Measurements from ENCODE around the gene ABCC4. TPM values are rescaled to one million over a fixed set of nuclear protein-coding genes. Genes with fewer than 3 reads are reported as not detected.

The ABCC4 gene
- total and polyA plus RNA-seq, 5 donors: 1.2 to 5.8 (median 4.4) TPM

DNA sequence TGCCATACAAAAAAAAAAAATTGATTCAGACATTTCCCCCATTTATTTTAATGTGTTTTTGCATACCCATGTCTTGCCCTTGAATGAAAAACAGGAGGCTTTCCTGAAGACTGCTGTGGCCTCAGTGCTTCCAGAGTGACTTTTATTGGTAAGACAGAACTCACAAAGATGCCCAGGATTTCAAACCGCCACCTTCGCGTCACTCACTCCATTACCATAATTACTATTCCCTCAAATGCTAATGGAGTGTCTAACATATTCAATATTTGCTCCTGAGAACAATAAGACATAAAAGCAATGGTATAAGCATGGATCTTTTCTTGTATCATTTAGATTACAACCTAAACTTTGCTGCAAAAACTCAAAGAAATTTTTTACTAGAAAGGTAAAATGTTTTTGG lies 306.7 kb downstream of the ABCC4 start:
- H3K4me1 ChIP-seq (ENCODE audit: control insufficient read depth, insufficient read depth, low read length): no peaks in the 10 kb centered on the region
- H3K4me3 ChIP-seq (ENCODE audit: low read length): no peak overlapping the region
- no peak for ATAC-seq
- no peaks in the 10 kb centered on the region for H3K9me3 ChIP-seq (ENCODE audit: control insufficient read depth, low read length)
- no peak for DNase-seq
- peaks cover 3% of the 10 kb centered on the region for H3K27me3 ChIP-seq (ENCODE audit: control insufficient read depth, insufficient read depth)
- no peak overlapping the region for H3K27ac ChIP-seq (ENCODE audit: low read length)
- 82% methylated on average over 3 of the region's 3 CpGs for WGBS
- intact Hi-C loops (cut with DNase I): no loop called here

DNA sequence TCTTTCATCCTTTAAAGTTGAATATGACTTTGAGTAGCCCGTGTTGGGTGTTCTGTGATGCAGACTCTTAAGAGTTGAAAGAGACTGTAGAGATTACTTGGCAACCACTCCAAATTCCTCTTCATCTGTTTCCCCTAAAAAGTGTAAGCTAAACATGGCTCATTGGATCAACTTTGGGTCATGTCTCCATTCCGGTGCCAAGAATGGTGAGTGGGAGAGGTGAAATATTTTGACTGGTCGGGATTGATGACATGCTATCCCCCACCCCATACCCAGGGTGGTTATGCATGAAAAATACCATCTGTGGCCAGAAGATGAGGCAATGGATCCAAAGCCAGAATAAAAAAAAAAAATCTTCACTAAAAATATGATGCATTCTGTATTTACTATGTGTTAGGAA lies 307.6 kb downstream of the ABCC4 start:
- Histone ChIP-seq H3K9me3 (ENCODE audit: control insufficient read depth, low read length) (no peaks in the 10 kb centered on the region), H3K4me3 (ENCODE audit: low read length) (no peak overlapping the region), H3K27me3 (ENCODE audit: control insufficient read depth, insufficient read depth) (peaks cover 3% of the 10 kb centered on the region), H3K4me1 (ENCODE audit: control insufficient read depth, insufficient read depth, low read length) (no peaks in the 10 kb centered on the region), H3K27ac (ENCODE audit: low read length) (no peak overlapping the region)
- intact Hi-C loops (cut with DNase I): no loop called here
- no peak for DNase-seq
- 50% methylated on average over 3 of the region's 3 CpGs for WGBS
- ATAC-seq: no peak

DNA sequence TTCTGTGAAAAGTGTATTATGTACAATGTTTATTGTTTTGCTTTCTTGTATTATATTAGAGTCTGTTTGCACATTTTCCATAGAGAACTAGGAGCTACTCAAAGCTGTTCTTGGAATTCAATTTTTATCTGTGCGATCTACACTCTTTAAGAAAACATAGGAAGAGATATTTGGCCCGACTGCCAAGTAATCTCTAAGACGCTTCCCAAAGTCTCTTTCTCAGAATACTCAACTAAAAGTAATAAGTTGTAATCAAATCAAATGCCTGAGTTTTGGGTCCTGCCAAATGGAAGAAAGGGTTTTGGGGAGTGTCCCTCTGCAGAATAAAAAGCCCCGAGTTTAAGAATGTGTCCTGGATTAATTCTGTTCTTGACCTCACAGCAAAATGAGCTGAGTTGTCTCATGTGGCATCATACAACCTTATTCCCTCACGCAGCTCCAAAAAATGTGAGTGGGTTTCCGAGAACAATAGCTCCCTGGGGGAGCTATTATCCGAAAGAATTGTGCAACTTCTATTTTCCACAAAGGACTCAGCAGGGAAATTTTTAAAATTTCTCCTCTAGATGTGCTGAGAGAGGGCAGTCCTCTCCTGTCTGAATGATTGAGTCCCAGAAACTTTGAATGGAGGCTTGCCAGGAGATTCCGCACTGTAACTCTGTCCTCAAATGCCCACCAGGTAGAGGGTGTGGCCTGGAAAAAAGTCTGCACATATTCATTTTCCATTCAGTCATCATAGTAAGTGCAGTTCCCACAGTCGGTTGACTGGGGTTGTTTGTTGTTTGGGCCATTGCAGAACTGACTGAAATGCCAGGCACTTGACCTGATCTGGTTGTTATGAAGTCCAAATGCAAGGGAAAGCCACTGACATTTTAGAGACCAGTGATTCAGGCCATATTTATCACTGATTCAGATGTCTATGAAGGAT lies 309.0 kb downstream of the ABCC4 start:
- intact Hi-C loops (cut with DNase I): no loop called here
- H3K27me3 ChIP-seq (ENCODE audit: control insufficient read depth, insufficient read depth): peaks cover 3% of the 10 kb centered on the region
- no peak overlapping the region for H3K4me3 ChIP-seq (ENCODE audit: low read length)
- WGBS: 59% methylated on average over 9 of the region's 9 CpGs
- no peaks in the 10 kb centered on the region for H3K4me1 ChIP-seq (ENCODE audit: control insufficient read depth, insufficient read depth, low read length)
- no peaks in the 10 kb centered on the region for H3K9me3 ChIP-seq (ENCODE audit: control insufficient read depth, low read length)
- DNase-seq: no peak
- no peak overlapping the region for H3K27ac ChIP-seq (ENCODE audit: low read length)
- ATAC-seq: no peak

DNA sequence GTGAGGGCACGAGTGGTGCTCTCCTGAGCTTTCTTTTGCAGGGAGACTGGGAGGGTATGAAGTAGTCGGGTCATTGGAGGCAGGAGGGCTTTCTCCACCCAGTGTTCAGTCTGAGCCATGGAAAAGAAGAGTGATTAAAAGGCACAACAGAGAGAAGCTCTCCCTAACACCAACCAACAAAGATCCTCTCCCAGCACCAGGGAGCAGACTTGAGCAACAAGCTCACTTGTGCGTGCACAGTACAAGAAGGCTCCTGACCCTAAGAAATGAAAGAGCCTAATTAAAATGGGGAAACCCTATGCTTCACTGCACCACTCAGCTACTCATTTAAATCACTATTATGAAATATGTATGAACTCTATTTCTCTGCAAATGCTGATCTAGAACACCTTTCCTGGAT lies 312.6 kb downstream of the ABCC4 start:
- H3K9me3 ChIP-seq (ENCODE audit: control insufficient read depth, low read length): no peaks in the 10 kb centered on the region
- H3K4me1 ChIP-seq (ENCODE audit: control insufficient read depth, insufficient read depth, low read length): no peaks in the 10 kb centered on the region
- intact Hi-C loops (cut with DNase I): no loop called here
- H3K4me3 ChIP-seq (ENCODE audit: low read length): no peak overlapping the region
- H3K27ac ChIP-seq (ENCODE audit: low read length): no peak overlapping the region
- ATAC-seq: no peak
- DNase-seq: no peak
- 67% methylated on average over 3 of the region's 3 CpGs for WGBS
- H3K27me3 ChIP-seq (ENCODE audit: control insufficient read depth, insufficient read depth): peaks cover 3% of the 10 kb centered on the region

DNA sequence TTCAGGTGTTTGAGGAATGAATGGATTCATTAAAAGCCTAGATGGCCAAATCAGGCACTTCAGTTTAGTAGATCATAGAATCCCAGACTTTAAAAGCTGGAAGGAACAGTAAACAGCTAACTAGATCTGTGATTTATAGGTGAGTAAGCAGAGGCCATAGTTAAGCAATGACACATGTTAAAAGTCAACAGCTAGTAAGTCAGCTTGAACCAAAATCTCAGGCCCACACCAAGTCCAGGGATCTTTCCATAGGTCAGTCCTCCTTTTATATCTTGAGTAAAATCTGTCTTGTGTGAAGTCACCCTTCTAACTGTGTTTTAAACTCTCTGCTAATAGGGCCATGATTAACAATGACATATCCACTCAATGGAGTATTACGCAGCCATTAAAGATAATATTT lies 313.4 kb downstream of the ABCC4 start:
- no peak for ATAC-seq
- intact Hi-C loops (cut with DNase I): no loop called here
- Histone ChIP-seq H3K27me3 (ENCODE audit: control insufficient read depth, insufficient read depth) (peaks cover 3% of the 10 kb centered on the region), H3K27ac (ENCODE audit: low read length) (no peak overlapping the region), H3K4me3 (ENCODE audit: low read length) (no peak overlapping the region), H3K4me1 (ENCODE audit: control insufficient read depth, insufficient read depth, low read length) (no peaks in the 10 kb centered on the region), H3K9me3 (ENCODE audit: control insufficient read depth, low read length) (no peaks in the 10 kb centered on the region)
- WGBS: 96% methylated on average over 1 of the region's 1 CpG
- no peak for DNase-seq

DNA sequence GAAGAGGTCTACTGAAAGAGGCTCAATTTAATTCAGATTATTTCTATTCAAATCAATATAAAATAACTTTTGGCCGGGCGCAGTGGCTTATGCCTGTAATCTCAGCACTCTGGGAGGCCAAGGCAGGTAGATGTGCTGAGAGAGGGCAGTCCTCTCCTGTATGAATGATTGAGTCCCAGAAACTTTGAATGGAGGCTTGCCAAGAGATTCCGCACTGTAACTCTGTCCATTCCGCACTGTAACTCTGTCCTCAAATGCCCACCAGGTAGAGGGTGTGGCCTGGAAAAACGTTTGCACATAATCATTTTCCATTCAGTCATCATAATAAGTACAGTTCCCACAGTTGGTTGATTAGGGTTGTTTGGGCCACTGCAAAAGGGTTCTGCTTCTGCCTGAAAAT lies 314.2 kb downstream of the ABCC4 start:
- ATAC-seq (no peak), DNase-seq (no peak)
- Histone ChIP-seq H3K4me3 (ENCODE audit: low read length) (no peak overlapping the region), H3K27ac (ENCODE audit: low read length) (no peak overlapping the region), H3K9me3 (ENCODE audit: control insufficient read depth, low read length) (no peaks in the 10 kb centered on the region), H3K4me1 (ENCODE audit: control insufficient read depth, insufficient read depth, low read length) (no peaks in the 10 kb centered on the region), H3K27me3 (ENCODE audit: control insufficient read depth, insufficient read depth) (peaks cover 3% of the 10 kb centered on the region)
- intact Hi-C loops (cut with DNase I): no loop called here
- 84% methylated on average over 5 of the region's 5 CpGs for WGBS

DNA sequence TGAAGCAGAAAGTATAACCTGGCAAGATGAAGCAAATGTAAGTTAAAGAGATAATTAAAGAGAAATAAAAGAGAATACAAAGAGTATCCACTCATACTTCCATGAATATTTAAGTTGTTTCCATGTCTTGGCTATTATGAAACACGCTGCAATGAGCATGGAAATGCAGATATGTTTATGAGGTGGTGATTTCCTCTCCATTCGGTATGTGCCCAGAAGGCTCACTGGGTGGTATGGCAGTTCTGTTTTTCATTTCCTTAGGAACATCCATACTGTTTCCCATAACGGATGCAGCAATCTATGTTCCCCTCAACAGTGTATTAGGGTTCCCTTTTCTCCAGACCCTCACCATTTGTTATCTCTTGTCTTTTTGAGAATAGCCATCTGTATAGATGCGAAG lies 316.3 kb downstream of the ABCC4 start:
- WGBS: 76% methylated on average over 4 of the region's 4 CpGs
- ATAC-seq (no peak), DNase-seq (no peak)
- H3K27ac ChIP-seq (ENCODE audit: low read length): no peak overlapping the region
- H3K9me3 ChIP-seq (ENCODE audit: control insufficient read depth, low read length): no peaks in the 10 kb centered on the region
- no peaks in the 10 kb centered on the region for H3K27me3 ChIP-seq (ENCODE audit: control insufficient read depth, insufficient read depth)
- intact Hi-C loops (cut with DNase I): no loop called here
- H3K4me3 ChIP-seq (ENCODE audit: low read length): no peak overlapping the region
- H3K4me1 ChIP-seq (ENCODE audit: control insufficient read depth, insufficient read depth, low read length): no peaks in the 10 kb centered on the region

DNA sequence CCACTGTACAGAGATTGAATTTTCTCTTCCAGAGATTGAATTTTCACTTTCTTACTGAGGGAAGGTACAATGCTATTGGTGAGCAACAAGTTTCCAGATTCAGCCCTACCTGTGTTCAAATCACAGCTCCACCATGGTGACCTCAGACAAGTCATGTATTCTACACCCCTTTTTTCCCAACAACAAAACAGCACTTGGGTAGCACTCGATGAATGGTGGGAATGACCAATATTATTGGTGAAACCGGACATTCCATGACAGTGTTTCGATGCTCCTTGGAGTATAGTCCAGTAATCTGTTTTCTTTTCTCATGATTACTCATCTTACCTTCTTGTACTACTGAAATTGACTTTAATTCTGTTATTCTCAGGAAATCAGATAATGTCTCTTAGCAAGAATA lies 322.7 kb downstream of the ABCC4 start:
- no peak overlapping the region for H3K27ac ChIP-seq (ENCODE audit: low read length)
- H3K4me3 ChIP-seq (ENCODE audit: low read length): no peak overlapping the region
- no peak for DNase-seq
- intact Hi-C loops (cut with DNase I): no loop called here
- H3K9me3 ChIP-seq (ENCODE audit: control insufficient read depth, low read length): no peaks in the 10 kb centered on the region
- H3K27me3 ChIP-seq (ENCODE audit: control insufficient read depth, insufficient read depth): no peaks in the 10 kb centered on the region
- WGBS: 91% methylated on average over 3 of the region's 3 CpGs
- no peaks in the 10 kb centered on the region for H3K4me1 ChIP-seq (ENCODE audit: control insufficient read depth, insufficient read depth, low read length)
- ATAC-seq: no peak

DNA sequence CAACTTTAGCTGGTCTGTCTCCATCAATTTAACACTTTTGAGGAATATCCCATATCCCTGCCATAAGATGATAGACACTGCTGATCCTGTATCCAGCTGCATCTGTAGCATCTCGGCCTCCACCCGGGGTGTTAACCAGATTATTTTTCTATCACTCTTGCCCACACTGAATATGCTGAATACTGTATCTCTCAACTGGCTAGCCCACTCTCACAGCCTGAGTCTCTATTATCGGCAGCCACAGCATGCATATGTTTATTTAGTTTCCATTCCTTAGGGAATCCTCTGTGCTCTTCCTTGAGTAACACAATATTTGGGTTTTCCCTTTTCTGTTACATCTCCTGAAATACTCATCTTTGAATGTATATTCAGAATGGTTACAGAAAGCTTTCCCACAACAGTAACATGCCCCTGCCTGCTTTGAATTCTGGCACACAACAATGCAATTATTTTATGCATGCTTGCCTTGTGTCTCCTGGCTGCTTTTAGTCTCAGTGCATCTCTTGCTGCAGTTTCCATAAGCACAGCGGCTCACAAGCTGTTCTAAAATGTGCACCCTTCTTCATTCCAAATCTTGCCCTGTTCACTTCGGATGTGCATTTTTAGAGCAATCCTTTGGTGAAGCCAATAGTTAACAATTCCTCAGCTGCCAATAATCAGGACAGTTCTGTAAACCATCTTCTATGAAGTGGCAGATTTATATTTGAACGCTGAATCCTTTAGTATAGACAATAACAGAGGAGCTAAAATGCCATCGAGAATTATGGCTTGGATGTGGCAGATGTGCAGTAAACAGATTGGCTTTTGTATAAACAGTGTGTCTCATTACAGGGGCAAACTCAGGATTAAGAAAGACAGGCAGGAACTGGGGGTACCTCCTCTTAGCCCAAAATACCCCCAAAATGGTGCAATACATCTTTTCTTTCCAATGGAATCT lies 327.0 kb downstream of the ABCC4 start:
- 59% methylated on average over 7 of the region's 7 CpGs for WGBS
- intact Hi-C loops (cut with DNase I): no loop called here
- DNase-seq (no peak), ATAC-seq (no peak)
- Histone ChIP-seq H3K4me3 (ENCODE audit: low read length) (no peak overlapping the region), H3K27ac (ENCODE audit: low read length) (no peak overlapping the region), H3K27me3 (ENCODE audit: control insufficient read depth, insufficient read depth) (peaks cover 5% of the 10 kb centered on the region), H3K9me3 (ENCODE audit: control insufficient read depth, low read length) (no peaks in the 10 kb centered on the region), H3K4me1 (ENCODE audit: control insufficient read depth, insufficient read depth, low read length) (no peaks in the 10 kb centered on the region)

DNA sequence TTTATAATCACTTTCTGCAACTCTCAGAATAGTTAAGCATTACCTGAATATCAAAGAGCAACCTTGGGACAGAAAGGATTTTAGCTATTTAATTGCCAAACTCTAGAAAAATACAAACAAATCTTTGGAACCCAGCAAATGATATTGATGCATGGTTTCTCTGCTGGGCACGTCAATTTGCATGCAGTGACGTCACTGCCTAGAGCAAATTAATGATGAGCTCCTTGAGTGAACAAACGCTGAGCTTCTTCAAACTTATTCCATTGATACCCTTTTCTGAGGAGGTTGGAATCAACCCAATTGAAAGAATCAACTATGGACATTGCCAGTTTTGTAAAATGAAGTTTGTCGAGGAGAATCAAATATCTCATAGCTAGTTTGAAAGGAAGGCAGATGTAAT lies 329.0 kb downstream of the ABCC4 start:
- Histone ChIP-seq H3K9me3 (ENCODE audit: control insufficient read depth, low read length) (no peaks in the 10 kb centered on the region), H3K4me1 (ENCODE audit: control insufficient read depth, insufficient read depth, low read length) (no peaks in the 10 kb centered on the region), H3K4me3 (ENCODE audit: low read length) (no peak overlapping the region), H3K27me3 (ENCODE audit: control insufficient read depth, insufficient read depth) (peaks cover 7% of the 10 kb centered on the region), H3K27ac (ENCODE audit: low read length) (no peak overlapping the region)
- DNase-seq (no peak), ATAC-seq (no peak)
- intact Hi-C loops (cut with DNase I): no loop called here
- 65% methylated on average over 4 of the region's 4 CpGs for WGBS

Measured in right cardiac atrium (tissue), 5 donors.